ENCODE results near the gene UBE2H. TPM values are rescaled to one million over a fixed set of nuclear protein-coding genes. Genes with fewer than 3 reads are reported as not detected.

UBE2H gene
- total and polyA plus RNA-seq, 2 of the 4 experiments (the other 2 are of a cell fraction): 34.6 to 49.4 TPM

GRCh38 chr7:129851809-129852208 lies 101.0 kb downstream of the UBE2H start:
- Histone ChIP-seq H3K27me3 (ENCODE audit: control insufficient read depth, insufficient read depth, low read length) (no peaks in the 10 kb centered on the region), H2AK5ac (ENCODE audit: low read depth, low read length) (no peak overlapping the region), H2BK5ac (ENCODE audit: low read depth, low read length, poor library complexity, severe bottlenecking) (no peak overlapping the region), H3K36me3 (ENCODE audit: control insufficient read depth, insufficient read depth, low read length) (peaks cover 10% of the 10 kb centered on the region), H2AFZ (replicated peaks; ENCODE audit: low read length, poor library complexity) (no peak overlapping the region), H3K4ac (ENCODE audit: low read depth, low read length) (no peak overlapping the region), H3K79me1 (ENCODE audit: low read depth in 1 of 2, low read length in 2 of 2) (peaks cover 28 to 61% of the 10 kb centered on the region in 2 experiments), H3K4me2 (ENCODE audit: low read depth, low read length) (no peak overlapping the region), H2BK15ac (ENCODE audit: low read depth, low read length) (peak overlapping the region; percentile 40; the same call in 1 of the 3 replicates), H4K91ac (ENCODE audit: insufficient read depth, low read depth, low read length) (no peak overlapping the region), H3K18ac (ENCODE audit: low read depth, low read length) (no peak overlapping the region), H3K56ac (ENCODE audit: extremely low read depth, insufficient read depth, low read length) (no peak overlapping the region), H2BK20ac (ENCODE audit: low read depth, low read length) (no peak overlapping the region), H4K20me1 (ENCODE audit: insufficient read depth, low read length) (peaks cover 5% of the 10 kb centered on the region; the same call in 1 of the 2 replicates), H3K4me3 (ENCODE audit: insufficient read depth, low read depth, low read length) (no peak overlapping the region), H3K4me1 (ENCODE audit: control insufficient read depth, insufficient read depth, low read length) (peaks cover 18% of the 10 kb centered on the region), H2AK9ac (replicated peaks; ENCODE audit: low read depth, low read length, poor library complexity) (no peak overlapping the region), H3K27ac (ENCODE audit: insufficient read depth, low read length) (no peak overlapping the region), H3K9me1 (ENCODE audit: insufficient read depth, low read length) (peaks cover 17% of the 10 kb centered on the region), H2BK120ac (ENCODE audit: low read depth, low read length) (no peak overlapping the region), H3K14ac (replicated peaks; ENCODE audit: low read depth, low read length) (no peak overlapping the region), H3K23ac (ENCODE audit: low read depth, low read length) (no peak overlapping the region), H4K8ac (ENCODE audit: low read depth in 2 of 2, low read length in 2 of 2) (no peak overlapping the region), H3K9ac (ENCODE audit: low read depth, low read length) (no peak overlapping the region), H4K5ac (ENCODE audit: low read depth, low read length) (no peak overlapping the region), H3K9me3 (ENCODE audit: control insufficient read depth, insufficient read depth, low read length) (no peaks in the 10 kb centered on the region)
- ChIA-PET CTCF (no interaction called here), POLR2A (ENCODE audit: unreplicated experiment) (no interaction called here)
- no peak for TF ChIP-seq NFE2L2 (IDR thresholded peaks at IDR 0.05; ENCODE audit: low read depth, low read length)
- no peak for TF ChIP-seq RFX5 (IDR thresholded peaks at IDR 0.05; ENCODE audit: low read depth, low read length)
- TF ChIP-seq SMC3 (IDR thresholded peaks at IDR 0.05; ENCODE audit: low read depth, low read length): no peak
- no peak for TF ChIP-seq ELK1 (IDR thresholded peaks at IDR 0.05; ENCODE audit: borderline replicate concordance, low read depth, low read length)
- TF ChIP-seq POLR2A (IDR thresholded peaks at IDR 0.05; ENCODE audit: low read depth, low read length): no peak
- no peak for TF ChIP-seq CEBPB (IDR thresholded peaks at IDR 0.05; ENCODE audit: low read depth, low read length)
- TF ChIP-seq CTCF (conservative IDR thresholded peaks at IDR 0.05; ENCODE audit: low read depth, low read length): no peak
- TF ChIP-seq CHD1 (IDR thresholded peaks at IDR 0.05; ENCODE audit: low read depth, low read length): no peak
- TF ChIP-seq MXI1 (IDR thresholded peaks at IDR 0.05; ENCODE audit: borderline replicate concordance, low read depth, low read length): no peak
- no peak for TF ChIP-seq MAZ (IDR thresholded peaks at IDR 0.05; ENCODE audit: borderline replicate concordance, low read depth, low read length)
- no peak for TF ChIP-seq MAFK (IDR thresholded peaks at IDR 0.05; ENCODE audit: low read depth, low read length)
- TF ChIP-seq FOS (IDR thresholded peaks at IDR 0.05; ENCODE audit: low read depth, low read length): no peak
- no peak for TF ChIP-seq RAD21 (IDR thresholded peaks at IDR 0.05; ENCODE audit: low read length)
- no peak for TF ChIP-seq RCOR1 (IDR thresholded peaks at IDR 0.05; ENCODE audit: insufficient replicate concordance, low read length)
- no peak for TF ChIP-seq USF2 (IDR thresholded peaks at IDR 0.05; ENCODE audit: low read depth, low read length)
- in situ Hi-C loops (cut with MboI; ENCODE audit: low sequenced_read_pairs) (no loop called here), intact Hi-C loops (cut with micrococcal nuclease) (no loop called here), dilution Hi-C loops (cut with HindIII; ENCODE audit: low sequenced_read_pairs, unreplicated experiment) (no loop called here)
- ATAC-seq (ENCODE audit: low read depth) (no peak), DNase-seq (no peak)
- WGBS, 2 experiments (ENCODE audit: extremely low coverage in 2 of 2, insufficient read length in 1 of 2): no CpG with 5 or more reads among the region's 3 CpGs
- no TSS peak for BruUV-seq (replicated peaks)

All from IMR-90 (cell line).